Left renal cortex interstitium (tissue), 4 donors: Measurements from ENCODE around the gene VCPKMT. TPM values are rescaled to one million over a fixed set of nuclear protein-coding genes. Genes with fewer than 3 reads are reported as not detected.
"Not testable (repeated sequence)": the region's sequence is repeated elsewhere in the genome, so short reads cannot be mapped to it uniquely, and the experiment has no call there.

Experiments
- DNase-seq, 4 donors: peaks; one replicate each; pipeline ENCODE4 v3.0.0-alpha.2; 2013; ENCODE audit warnings: low read depth in 4 of 4, low spot score in 2 of 4, missing footprints in 1 of 4
- polyA plus RNA-seq, 4 donors: library from polyadenylated mRNA; unstranded; fragments of 120-200 nt; gene quantifications; one replicate each; pipeline ENCODE4 v1.2.1, GENCODE V29; 2013; ENCODE audit not compliant: insufficient read length in 4 of 4

The VCPKMT gene
- polyA plus RNA-seq, 4 donors, result 13.3 to 21.2 (median 14.7) TPM

- DNase-seq, result no peak
Observed at GRCh38 chr14:50093496-50093895, 22.9 kb downstream of the VCPKMT start.

GRCh38 chr14:50092006-50092555, 24.3 kb downstream of the VCPKMT start:
- DNase-seq, result no peak

GRCh38 chr14:50091240-50091913, 25.0 kb downstream of the VCPKMT start:
- no peak for DNase-seq

- DNase-seq, result no peak
Observed at GRCh38 chr14:50089208-50089607, 27.2 kb downstream of the VCPKMT start.

GRCh38 chr14:50088731-50089130, 27.6 kb downstream of the VCPKMT start:
- DNase-seq, result no peak

- DNase-seq, result no peak
Observed at GRCh38 chr14:50088117-50088515, 28.3 kb downstream of the VCPKMT start.

GRCh38 chr14:50087341-50088116, 28.8 kb downstream of the VCPKMT start:
- DNase-seq, result no peak

GRCh38 chr14:50086321-50086711, 30.1 kb downstream of the VCPKMT start:
- DNase-seq, result no peak

GRCh38 chr14:50085570-50086320, 30.6 kb downstream of the VCPKMT start:
- DNase-seq, result no peak

GRCh38 chr14:50084666-50085065, 31.7 kb downstream of the VCPKMT start:
- no peak for DNase-seq

GRCh38 chr14:50083467-50084337, 32.7 kb downstream of the VCPKMT start:
- DNase-seq, result no peak

- no peak for DNase-seq
Observed at GRCh38 chr14:50082784-50083466, 33.4 kb downstream of the VCPKMT start.

GRCh38 chr14:50082308-50082742, 34.0 kb downstream of the VCPKMT start:
- no peak for DNase-seq

- not testable (repeated sequence) for DNase-seq
Observed at GRCh38 chr14:50079103-50079502, 37.3 kb downstream of the VCPKMT start.

- not testable (repeated sequence) for DNase-seq
Observed at GRCh38 chr14:50073663-50074062, 42.7 kb downstream of the VCPKMT start.

GRCh38 chr14:50072395-50072794, 44.0 kb downstream of the VCPKMT start:
- DNase-seq, result no peak

GRCh38 chr14:50070840-50071548, 45.4 kb downstream of the VCPKMT start:
- no peak for DNase-seq

GRCh38 chr14:50070230-50070629, 46.1 kb downstream of the VCPKMT start:
- no peak for DNase-seq

- DNase-seq, result no peak
Observed at GRCh38 chr14:50069325-50069724, 47.0 kb downstream of the VCPKMT start.
